HUES64 (cell line): Measurements from ENCODE around the gene KCNQ5.

Experiments
- H3K27ac ChIP-seq: 2 replicates; pipeline ENCODE4 v1.7.0; 2013; ENCODE audit warnings: low read depth, low read length, inconsistent platforms
- H3K27me3 ChIP-seq: 2 replicates; pipeline ENCODE4 v1.6.1; 2013; ENCODE audit warnings: mild to moderate bottlenecking, low read length; ENCODE audit not compliant: insufficient read depth
- H3K36me3 ChIP-seq: 2 replicates; pipeline ENCODE4 v1.6.1; 2013; ENCODE audit warnings: mild to moderate bottlenecking, low read length; ENCODE audit not compliant: insufficient read depth
- H3K4me1 ChIP-seq: 2 replicates; pipeline ENCODE4 v1.6.1; 2013; ENCODE audit warnings: mild to moderate bottlenecking, low read length, moderate library complexity; ENCODE audit not compliant: insufficient read depth
- H3K4me3 ChIP-seq: 2 replicates; pipeline ENCODE4 v1.5.1; 2013; ENCODE audit warnings: mild to moderate bottlenecking, low read length, moderate library complexity
- H3K9ac ChIP-seq: 2 replicates; pipeline ENCODE4 v1.6.1; 2013; ENCODE audit warnings: mild to moderate bottlenecking, low read depth, low read length
- H3K9me3 ChIP-seq: 2 replicates; pipeline ENCODE4 v1.6.1; 2013; ENCODE audit warnings: low read depth, low read length; ENCODE audit not compliant: insufficient read depth
- whole genome bisulfite sequencing: fragments of 150-250, 120-280 bp; methylation state at CpG from one replicate; pipeline ENCODE4 v1.1.7; 2013; ENCODE audit warnings: missing lambda C conversion rate; 5-methylcytosine and 5-hydroxymethylcytosine counted together

Gene KCNQ5

GRCh38 chr6:73062837-73063236 is 441.0 kb downstream of the KCNQ5 start:
- Histone ChIP-seq H3K9me3 (no peaks in the 10 kb centered on the region), H3K4me1 (no peaks in the 10 kb centered on the region), H3K27ac (no peak overlapping the region), H3K9ac (no peak overlapping the region), H3K27me3 (no peaks in the 10 kb centered on the region), H3K36me3 (no peaks in the 10 kb centered on the region), H3K4me3 (no peak overlapping the region)
- whole genome bisulfite sequencing, result 76% methylated on average over 2 of the region's 2 CpGs

DNA sequence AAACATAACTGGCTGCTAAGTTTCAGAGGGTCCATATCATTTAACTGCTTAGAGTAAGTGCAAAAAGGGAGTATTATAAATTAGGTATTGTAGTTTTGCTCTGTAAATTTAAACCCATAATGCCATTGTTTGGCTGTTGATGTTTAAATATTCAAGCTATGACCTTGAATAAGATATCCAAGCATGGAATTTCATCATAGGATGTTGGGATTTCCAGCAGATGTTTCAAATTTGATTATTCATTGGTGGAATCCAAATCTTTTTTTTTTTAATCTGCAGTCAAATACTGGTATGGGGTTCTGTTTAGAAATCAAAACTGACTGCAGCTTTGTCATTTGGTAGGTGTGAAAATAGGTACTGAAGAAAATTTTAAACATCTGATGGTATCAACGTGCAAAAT is 442.4 kb downstream of the KCNQ5 start:
- H3K4me3 ChIP-seq, result no peak overlapping the region
- no peaks in the 10 kb centered on the region for H3K36me3 ChIP-seq
- WGBS, result no CpG with 5 or more reads among the region's 1 CpG
- no peak overlapping the region for H3K27ac ChIP-seq
- H3K27me3 ChIP-seq, result no peaks in the 10 kb centered on the region
- H3K9me3 ChIP-seq, result no peaks in the 10 kb centered on the region
- H3K4me1 ChIP-seq, result no peaks in the 10 kb centered on the region
- no peak overlapping the region for H3K9ac ChIP-seq

DNA sequence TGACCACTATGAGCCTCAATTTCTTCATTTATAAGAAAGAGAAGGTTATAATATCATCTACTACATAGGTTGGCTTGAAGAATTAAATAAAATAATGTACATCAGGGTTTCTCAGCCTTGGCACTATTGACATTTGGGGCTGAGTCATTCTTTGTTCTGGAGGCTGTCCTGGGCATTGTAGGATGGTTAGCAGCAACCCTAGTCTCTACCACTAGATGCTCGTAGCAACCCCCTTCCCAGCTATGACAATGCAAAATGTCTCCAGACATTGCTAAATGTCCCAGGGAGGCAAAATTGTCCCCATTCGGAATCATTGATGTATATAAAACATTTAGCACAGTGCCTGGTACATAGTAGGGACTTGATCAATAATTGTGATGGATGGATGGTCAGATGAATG is 451.4 kb downstream of the KCNQ5 start:
- H3K9ac ChIP-seq, result no peak overlapping the region
- no peaks in the 10 kb centered on the region for H3K9me3 ChIP-seq
- H3K4me3 ChIP-seq, result no peak overlapping the region
- H3K4me1 ChIP-seq, result peaks cover 22% of the 10 kb centered on the region
- H3K27me3 ChIP-seq, result no peaks in the 10 kb centered on the region
- 72% methylated on average over 2 of the region's 2 CpGs for WGBS
- H3K27ac ChIP-seq, result no peak overlapping the region
- no peaks in the 10 kb centered on the region for H3K36me3 ChIP-seq

DNA sequence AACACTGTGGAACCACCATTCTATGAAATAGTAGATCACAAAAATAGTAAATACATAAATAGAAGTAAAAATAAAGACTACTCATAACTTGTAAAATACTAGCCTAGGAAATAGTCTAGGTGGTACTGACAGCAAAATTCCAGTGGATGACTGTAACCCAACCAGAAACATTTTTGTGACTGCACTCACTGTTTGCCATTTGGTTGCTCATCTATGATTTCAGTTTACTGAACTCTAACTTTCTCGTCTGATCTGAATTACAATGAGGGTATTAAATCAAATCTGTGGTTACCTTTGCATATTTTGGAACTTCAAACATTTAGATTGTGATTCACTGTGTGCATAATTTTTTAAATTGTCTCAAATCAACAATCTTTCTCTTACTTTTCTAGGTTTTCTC is 452.3 kb downstream of the KCNQ5 start:
- Histone ChIP-seq H3K9me3 (no peaks in the 10 kb centered on the region), H3K9ac (no peak overlapping the region), H3K36me3 (no peaks in the 10 kb centered on the region), H3K27me3 (no peaks in the 10 kb centered on the region), H3K27ac (no peak overlapping the region), H3K4me3 (no peak overlapping the region), H3K4me1 (peaks cover 26% of the 10 kb centered on the region)
- 86% methylated on average over 1 of the region's 1 CpG for WGBS

GRCh38 chr6:73076211-73076954 is 454.5 kb downstream of the KCNQ5 start:
- no peaks in the 10 kb centered on the region for H3K36me3 ChIP-seq
- no peaks in the 10 kb centered on the region for H3K27me3 ChIP-seq
- H3K9ac ChIP-seq, result no peak overlapping the region
- peaks cover 32% of the 10 kb centered on the region for H3K4me1 ChIP-seq
- no peak overlapping the region; the same call in 1 of the 2 replicates for H3K27ac ChIP-seq
- H3K9me3 ChIP-seq, result no peaks in the 10 kb centered on the region
- no peak overlapping the region for H3K4me3 ChIP-seq

GRCh38 chr6:73078333-73078862 is 456.5 kb downstream of the KCNQ5 start:
- no peaks in the 10 kb centered on the region for H3K36me3 ChIP-seq
- no peak overlapping the region for H3K27ac ChIP-seq
- no peak overlapping the region for H3K9ac ChIP-seq
- H3K9me3 ChIP-seq, result no peaks in the 10 kb centered on the region
- no peaks in the 10 kb centered on the region for H3K27me3 ChIP-seq
- peaks cover 34% of the 10 kb centered on the region for H3K4me1 ChIP-seq
- H3K4me3 ChIP-seq, result no peak overlapping the region
- WGBS, result 100% methylated on average over 1 of the region's 1 CpG

DNA sequence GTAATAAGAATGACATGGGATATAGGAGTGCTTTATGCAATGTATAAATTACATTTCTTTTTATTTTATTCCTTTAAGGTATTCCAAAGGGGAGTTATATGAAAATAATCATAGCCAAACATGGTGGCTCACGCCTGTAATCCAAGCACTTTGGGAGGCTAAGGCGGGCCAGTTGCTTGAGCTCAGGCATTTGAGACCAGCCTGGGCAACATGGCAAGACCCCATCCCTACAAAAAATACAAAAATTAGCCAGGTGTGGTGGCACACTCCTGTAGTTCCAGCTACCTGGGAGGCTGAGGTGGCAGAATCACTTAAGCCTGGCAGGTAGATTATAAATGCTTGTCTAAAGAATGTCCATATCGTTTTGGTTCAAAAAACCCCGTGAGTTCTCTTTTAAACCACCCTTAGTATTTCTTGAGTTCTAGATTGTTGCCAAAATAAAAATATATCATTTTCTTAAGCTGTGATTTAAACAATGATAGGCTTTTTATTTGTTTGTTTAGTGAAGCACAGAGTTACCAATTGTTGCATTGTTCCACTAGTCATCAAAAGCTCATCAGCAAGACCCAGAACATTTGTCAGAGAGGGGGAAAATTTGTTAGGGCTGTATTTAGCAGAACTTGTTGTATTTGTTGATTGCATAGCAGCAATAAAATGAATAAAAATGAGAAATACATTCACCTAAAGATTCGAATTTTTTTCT is 457.2 kb downstream of the KCNQ5 start:
- 95% methylated on average over 4 of the region's 5 CpGs for WGBS
- H3K4me3 ChIP-seq, result no peak overlapping the region
- H3K9ac ChIP-seq, result no peak overlapping the region
- peaks cover 34% of the 10 kb centered on the region for H3K4me1 ChIP-seq
- no peaks in the 10 kb centered on the region for H3K27me3 ChIP-seq
- H3K27ac ChIP-seq, result no peak overlapping the region
- no peaks in the 10 kb centered on the region for H3K9me3 ChIP-seq
- no peaks in the 10 kb centered on the region for H3K36me3 ChIP-seq

- peaks cover 34% of the 10 kb centered on the region for H3K4me1 ChIP-seq
- no peak overlapping the region for H3K27ac ChIP-seq
- H3K4me3 ChIP-seq, result no peak overlapping the region
- H3K27me3 ChIP-seq, result no peaks in the 10 kb centered on the region
- WGBS, result no CpG with 5 or more reads among the region's 3 CpGs
- no peaks in the 10 kb centered on the region for H3K36me3 ChIP-seq
- H3K9me3 ChIP-seq, result no peaks in the 10 kb centered on the region
- H3K9ac ChIP-seq, result no peak overlapping the region
Measured at GRCh38 chr6:73079611-73079955, 457.7 kb downstream of the KCNQ5 start.

GRCh38 chr6:73079978-73080377 is 458.1 kb downstream of the KCNQ5 start:
- Histone ChIP-seq H3K9me3 (no peaks in the 10 kb centered on the region), H3K36me3 (no peaks in the 10 kb centered on the region), H3K4me1 (peaks cover 38% of the 10 kb centered on the region), H3K27me3 (no peaks in the 10 kb centered on the region), H3K4me3 (no peak overlapping the region), H3K27ac (no peak overlapping the region), H3K9ac (no peak overlapping the region)
- WGBS, result 95% methylated on average over 3 of the region's 3 CpGs

DNA sequence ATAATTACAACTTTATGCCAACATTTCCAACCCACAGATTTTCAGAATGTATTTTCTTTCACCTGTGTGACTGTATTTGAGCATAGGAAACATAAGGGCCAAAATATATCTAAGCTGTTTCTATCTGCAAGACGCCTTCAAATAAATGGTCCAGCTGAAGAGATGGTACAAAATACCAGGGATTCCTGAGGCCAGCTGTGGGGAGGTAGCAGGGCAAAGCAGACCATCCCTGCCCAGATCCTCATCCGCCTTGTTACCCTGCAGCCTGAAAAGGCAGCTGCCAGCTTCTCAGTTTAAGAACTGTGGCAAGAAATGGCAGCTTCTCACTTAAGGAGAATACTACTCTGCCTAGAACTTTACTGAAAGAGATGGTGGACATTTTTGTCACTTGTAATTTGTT is 460.1 kb downstream of the KCNQ5 start:
- Histone ChIP-seq H3K4me1 (peaks cover 39% of the 10 kb centered on the region), H3K27ac (no peak overlapping the region)
- WGBS, result 85% methylated on average over 2 of the region's 2 CpGs

DNA sequence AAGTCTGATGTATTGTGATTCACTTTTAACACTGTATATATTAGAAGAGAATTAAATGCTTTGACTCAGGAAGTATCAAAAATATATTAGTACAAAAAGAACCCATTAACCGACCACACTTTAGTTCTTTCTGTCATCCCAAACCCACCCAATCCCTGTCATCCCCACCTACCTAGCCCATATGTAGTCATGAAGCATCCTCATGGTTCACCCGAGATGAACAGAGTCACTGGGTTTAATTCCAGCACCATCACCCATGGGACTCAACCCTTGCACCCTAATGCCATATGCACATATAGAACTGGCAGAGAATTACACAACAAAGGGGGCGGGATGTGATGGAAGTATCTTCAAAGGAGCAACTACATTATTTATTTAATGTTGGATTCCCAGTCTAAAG is 462.0 kb downstream of the KCNQ5 start:
- 93% methylated on average over 3 of the region's 3 CpGs for WGBS
- H3K36me3 ChIP-seq, result no peaks in the 10 kb centered on the region
- no peak overlapping the region for H3K27ac ChIP-seq
- no peaks in the 10 kb centered on the region for H3K9me3 ChIP-seq
- H3K4me3 ChIP-seq, result no peak overlapping the region
- peaks cover 23% of the 10 kb centered on the region for H3K4me1 ChIP-seq
- H3K9ac ChIP-seq, result no peak overlapping the region
- no peaks in the 10 kb centered on the region for H3K27me3 ChIP-seq

More for the DNA sequence above, 460.1 kb downstream of the KCNQ5 start:
- Histone ChIP-seq H3K27me3 (no peaks in the 10 kb centered on the region), H3K9ac (no peak overlapping the region), H3K36me3 (no peaks in the 10 kb centered on the region), H3K9me3 (no peaks in the 10 kb centered on the region), H3K4me3 (no peak overlapping the region)
